Heart right ventricle (tissue), 16 donors: Measurements from ENCODE around the gene KIF26A. TPM values are rescaled to one million over a fixed set of nuclear protein-coding genes. Genes with fewer than 3 reads are reported as not detected.

Source experiments
- ATAC-seq, 8 donors: fragments of 200-7000 bp; cut with Tn5 transposase; one replicate each; pipeline ENCODE4 v1.9.1; 2020; ENCODE audit warnings: mild to moderate bottlenecking in 8 of 8, moderate library complexity in 8 of 8, moderate number of reproducible peaks in 1 of 8
- DNase-seq, 2 donors: peaks; one replicate each; pipeline ENCODE4 v3.0.0-alpha.2; 2020
- H3K27ac ChIP-seq, 10 donors: fragments of 200-600 bp; sonication (generic) in 2 of 10; one replicate each; pipeline versions ENCODE4 v1.5.0 to v1.8.0; 2020 to 2022; ENCODE audit warnings: mild to moderate bottlenecking in 3 of 10
- H3K27me3 ChIP-seq, 7 donors: fragments of 200-600 bp; one replicate each; pipeline ENCODE4 v1.8.0; 2021 to 2022; ENCODE audit warnings: mild to moderate bottlenecking in 2 of 7
- H3K36me3 ChIP-seq, 9 donors: fragments of 200-600 bp; sonication (generic) in 1 of 9; one replicate each; pipeline versions ENCODE4 v1.5.0 to v1.8.0; 2020 to 2022; ENCODE audit warnings: mild to moderate bottlenecking in 2 of 9
- H3K4me1 ChIP-seq, 9 donors: fragments of 200-600 bp; sonication (generic) in 1 of 9; one replicate each; pipeline versions ENCODE4 v1.5.0 to v1.8.0; 2020 to 2022; ENCODE audit warnings: mild to moderate bottlenecking in 4 of 9
- H3K4me3 ChIP-seq, 10 donors: fragments of 200-600 bp; sonication (generic) in 2 of 10; one replicate each; pipeline versions ENCODE4 v1.5.0 to v1.8.0; 2020 to 2022; ENCODE audit warnings: mild to moderate bottlenecking in 7 of 10, moderate library complexity in 2 of 10
- H3K9me3 ChIP-seq, 11 donors: fragments of 200-600 bp in 10 of 11; sonication (generic) in 2 of 11; one replicate each; pipeline versions ENCODE4 v1.5.0 to v1.8.0; 2013 to 2022; ENCODE audit warnings: mild to moderate bottlenecking in 2 of 11, control low read depth in 1 of 11, moderate library complexity in 1 of 11
- WGBS, 2 donors: extraction: QIAGEN DNeasy Blood & Tissue Kit; methylation state at CpG; one replicate each; pipeline ENCODE4 v1.1.7; 2013; ENCODE audit warnings: inconsistent platforms in 1 of 2; 5-methylcytosine and 5-hydroxymethylcytosine counted together
- intact Hi-C, 10 donors: fragments of 100-400 bp; cut with DNase I; formaldehyde crosslinking; loops; one replicate each; pipeline versions ENCODE4 v1.11.1 to v1.14.2; 2022
- polyA plus RNA-seq, 2 donors: library from polyadenylated mRNA; stranded (reverse); fragments of 200-250 nt; gene quantifications; one replicate each; pipeline ENCODE4 v1.2.3, GENCODE V29; 2013
- total RNA-seq, 10 donors: library from RNA; stranded (reverse); fragmentation: NEBNext Ultra II Directional in 3 of 10; extraction: Animal tissue kit (Norgen Biotek cat#: 25700) in 3 of 10; gene quantifications; one replicate each; pipeline versions ENCODE4 v1.2.1 to v1.2.4, GENCODE V29; 2021 to 2023
- TF ChIP-seq, protein P1 (sequence below), 9 donors: fragments of 200-600 bp; sonication (generic) in 2 of 9; IDR thresholded peaks; one replicate each; pipeline versions ENCODE4 v1.5.0 to v1.8.0; 2021 to 2022; ENCODE audit warnings: antibody characterized with exemption in 9 of 9, mild to moderate bottlenecking in 5 of 9, moderate library complexity in 1 of 9
- donor health status: Arrhythmogenic right ventricular cardiomyopathy.
- donor health status: ischemic (EF 13 %, LVEDD 7.1; RV severe dilation, severe dysfunction).
- donor health status: healthy with polysubstance abuse.
- donor health status: DM: no; HTN: yes; CAD: no.
- donor health status: DM: no; HTN: no; CAD: no.
- donor health status: ischemic (EF 25% LVEDD 6.9; RV normal size, moderate dysfunction).
- donor health status: ischemic (EF 25% LVEDD 5.7; RV mildly dilated, moderate dysfunction).
- donor health status: healthy.
- donor health status: DM: yes; HTN: yes; CAD: no.
- donor health status: Ischemic cardiomyopathy.
- donor health status: ischemic (EF 35%, LVEDD 5.7; RV mildly dilated, moderate dysfunction).
- donor health status: nonischemic (EF 11% LVEDD 7.7; RV severe dilation, severe dysfunction).
- donor health status: DM: yes; HTN: yes; CAD: no.
- donor health status: PGD.
- donor health status: ischemic (EF 29% LVEDD 5.4; RV normal size, mild dysfunction).
- donor health status: nonischemic (EF 23%, LVEDD 6.1; RV moderate dilation, normal function).

Gene KIF26A
- total and polyA plus RNA-seq, 12 donors, result 4.1 to 12.2 (median 6.6) TPM

DNA sequence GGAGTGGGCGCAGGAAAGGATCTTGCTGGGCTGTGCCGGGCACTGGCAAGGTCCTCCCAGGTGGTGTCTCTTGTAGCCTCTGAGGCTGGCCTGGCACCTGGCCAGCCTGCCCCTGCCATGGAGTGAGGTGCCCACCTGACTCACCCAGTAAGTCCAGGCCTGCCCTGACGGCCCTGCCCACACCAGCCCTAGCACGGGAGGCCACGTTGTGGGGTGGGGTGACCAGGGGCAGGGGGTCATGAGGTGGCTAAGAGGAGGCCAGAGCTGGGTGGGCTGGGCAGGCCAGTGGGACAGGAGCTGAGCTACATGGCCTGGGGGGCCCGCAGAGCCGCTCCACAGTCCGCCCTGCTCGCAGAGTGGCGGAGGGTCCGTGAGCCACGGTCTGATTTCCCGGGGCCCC lies 45.4 kb downstream of the KIF26A start:
- Histone ChIP-seq H3K27me3 (peaks cover 0 to 3% (median 0%) of the 10 kb centered on the region in 7 donors), H3K36me3 (peaks cover 0 to 3% (median 0%) of the 10 kb centered on the region in 9 donors), H3K9me3 (no peaks in the 10 kb centered on the region), H3K4me1 (peaks cover 4 to 51% (median 10%) of the 10 kb centered on the region in 9 donors), H3K27ac (peak overlapping the region in 7 of 10 donors; percentile 10 to 88 (median 80)), H3K4me3 (no peak overlapping the region)
- intact Hi-C loops, result no loop called here
- DNase-seq (no peak), ATAC-seq (peak in 2 of 8 donors; percentile 3)
- WGBS, 2 donors, result 75 to 78% methylated on average over 11 to 13 of the region's 13 CpGs
- TF ChIP-seq, protein P1, sequence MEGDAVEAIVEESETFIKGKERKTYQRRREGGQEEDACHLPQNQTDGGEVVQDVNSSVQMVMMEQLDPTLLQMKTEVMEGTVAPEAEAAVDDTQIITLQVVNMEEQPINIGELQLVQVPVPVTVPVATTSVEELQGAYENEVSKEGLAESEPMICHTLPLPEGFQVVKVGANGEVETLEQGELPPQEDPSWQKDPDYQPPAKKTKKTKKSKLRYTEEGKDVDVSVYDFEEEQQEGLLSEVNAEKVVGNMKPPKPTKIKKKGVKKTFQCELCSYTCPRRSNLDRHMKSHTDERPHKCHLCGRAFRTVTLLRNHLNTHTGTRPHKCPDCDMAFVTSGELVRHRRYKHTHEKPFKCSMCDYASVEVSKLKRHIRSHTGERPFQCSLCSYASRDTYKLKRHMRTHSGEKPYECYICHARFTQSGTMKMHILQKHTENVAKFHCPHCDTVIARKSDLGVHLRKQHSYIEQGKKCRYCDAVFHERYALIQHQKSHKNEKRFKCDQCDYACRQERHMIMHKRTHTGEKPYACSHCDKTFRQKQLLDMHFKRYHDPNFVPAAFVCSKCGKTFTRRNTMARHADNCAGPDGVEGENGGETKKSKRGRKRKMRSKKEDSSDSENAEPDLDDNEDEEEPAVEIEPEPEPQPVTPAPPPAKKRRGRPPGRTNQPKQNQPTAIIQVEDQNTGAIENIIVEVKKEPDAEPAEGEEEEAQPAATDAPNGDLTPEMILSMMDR (IDR thresholded peaks at IDR 0.05), result no peak

DNA sequence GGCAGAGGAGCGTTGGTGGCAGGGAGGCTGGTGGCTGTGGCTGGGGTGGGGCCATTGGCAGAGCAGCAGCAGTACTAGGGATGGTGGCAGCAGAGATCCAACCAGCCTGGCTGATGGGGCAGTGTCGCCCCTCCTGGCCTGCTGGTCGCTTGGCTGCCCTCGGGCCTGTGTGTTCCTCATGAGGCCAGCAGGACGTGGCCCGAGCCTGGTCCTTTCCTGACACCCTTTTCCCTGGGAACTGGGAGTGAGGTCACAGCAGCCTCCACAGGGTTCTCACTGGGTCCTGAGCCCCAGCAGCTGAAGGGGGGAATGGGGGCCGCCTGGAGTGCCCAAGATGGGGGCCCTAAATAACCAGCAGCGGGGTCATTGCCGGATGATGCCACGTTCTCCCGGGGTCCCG lies 46.1 kb downstream of the KIF26A start:
- H3K27ac ChIP-seq, result peak overlapping the region; percentile 54 to 88 (median 76)
- no peaks in the 10 kb centered on the region for H3K9me3 ChIP-seq
- no peak overlapping the region for H3K4me3 ChIP-seq
- intact Hi-C loops, result no loop called here
- peaks cover 3 to 49% (median 8%) of the 10 kb centered on the region in 9 donors for H3K4me1 ChIP-seq
- 63 to 76% methylated on average over 12 of the region's 12 CpGs for WGBS, 2 donors
- DNase-seq, result no peak
- peak in 7 of 8 donors; percentile 8 to 55 (median 39) for ATAC-seq
- peaks cover 0 to 3% (median 0%) of the 10 kb centered on the region in 7 donors for H3K27me3 ChIP-seq
- no peaks in the 10 kb centered on the region for H3K36me3 ChIP-seq
- TF ChIP-seq, protein P1 (IDR thresholded peaks at IDR 0.05), result no peak

DNA sequence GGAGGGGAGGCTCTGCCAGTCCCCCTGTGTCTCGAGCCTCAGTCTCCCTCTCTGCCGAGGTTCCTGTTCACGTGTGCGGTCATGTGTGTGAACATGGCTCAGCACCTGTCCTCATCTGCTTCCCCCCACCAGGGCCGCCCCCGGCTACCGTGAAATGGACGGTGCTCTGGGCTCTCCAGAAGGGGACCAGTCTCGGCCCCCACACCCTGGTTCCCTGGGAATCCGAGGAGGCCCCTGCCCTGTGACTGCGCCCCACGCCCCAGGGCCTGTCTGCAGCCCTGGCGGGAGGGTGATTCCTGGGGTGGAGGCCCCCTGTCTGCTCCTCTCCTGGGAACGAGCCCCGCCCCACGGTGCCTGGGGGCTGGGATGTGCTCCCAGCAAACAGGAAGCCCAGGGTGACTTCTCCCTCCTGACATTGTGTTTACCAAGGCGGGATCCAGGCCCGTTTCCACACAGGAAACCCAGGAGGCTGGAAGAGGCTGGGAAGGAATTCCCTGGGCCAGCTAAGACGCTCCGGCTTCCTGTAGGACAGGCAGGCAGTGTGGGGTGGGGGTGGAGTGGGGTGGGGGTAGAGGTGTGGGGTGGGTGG lies 46.6 kb downstream of the KIF26A start:
- H3K27me3 ChIP-seq, result peaks cover 0 to 3% (median 0%) of the 10 kb centered on the region in 7 donors
- no peaks in the 10 kb centered on the region for H3K9me3 ChIP-seq
- H3K36me3 ChIP-seq, result no peaks in the 10 kb centered on the region
- DNase-seq (peak; percentile 71 to 74), ATAC-seq (peak; percentile 62 to 86 (median 78))
- peak overlapping the region; percentile 54 to 88 (median 76) for H3K27ac ChIP-seq
- H3K4me1 ChIP-seq, result peaks cover 3 to 49% (median 8%) of the 10 kb centered on the region in 9 donors
- intact Hi-C loops, result loop anchor here in 2 of 10 donors (5.0 kb wide), 1 partner anchor 43 kb away; no protein-coding TSS in a partner anchor
- H3K4me3 ChIP-seq, result no peak overlapping the region
- 57 to 65% methylated on average over 20 of the region's 20 CpGs for WGBS, 2 donors
- TF ChIP-seq, protein P1 (IDR thresholded peaks at IDR 0.05), result no peak

DNA sequence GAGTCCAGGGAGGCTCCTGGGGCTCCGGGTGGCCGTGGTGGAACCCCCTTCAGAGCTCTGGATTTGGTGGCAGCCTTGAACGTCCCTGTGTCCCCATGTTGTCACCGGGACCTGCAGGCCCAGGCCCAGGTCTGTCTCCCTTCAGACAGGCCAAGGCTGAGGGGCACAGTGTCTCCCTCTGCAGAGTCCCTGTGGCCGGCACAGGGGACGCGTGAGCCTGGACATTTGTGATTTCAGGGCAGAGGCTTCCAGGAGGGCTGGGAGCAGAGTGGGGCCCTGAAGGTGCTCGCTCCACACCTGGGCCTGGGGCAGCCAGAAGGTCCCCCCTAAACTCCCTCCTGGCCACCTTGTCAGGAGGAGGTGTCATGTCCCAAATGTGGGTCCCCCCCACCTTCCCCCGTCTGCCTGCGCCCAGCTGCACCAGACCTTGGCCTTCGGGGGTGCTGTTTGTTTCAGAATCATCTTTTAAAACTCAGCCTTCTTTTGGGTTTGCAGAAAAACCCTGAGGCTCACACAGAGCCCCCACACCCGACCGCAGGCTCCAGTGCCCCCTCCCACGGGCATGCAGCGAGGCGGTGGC lies 47.6 kb downstream of the KIF26A start:
- intact Hi-C loops, result loop anchor here in 3 of 10 donors (2.0 to 5.0 kb wide), 2 partner anchors 44 to 47 kb away; partner anchors contain the start of gene KIF26A (in 1 of the 3)
- Histone ChIP-seq H3K4me1 (peaks cover 3 to 49% (median 8%) of the 10 kb centered on the region in 9 donors), H3K27ac (peak overlapping the region in 2 of 10 donors; percentile 13 to 53), H3K4me3 (no peak overlapping the region), H3K36me3 (no peaks in the 10 kb centered on the region), H3K27me3 (peaks cover 0 to 3% (median 0%) of the 10 kb centered on the region in 7 donors), H3K9me3 (no peaks in the 10 kb centered on the region)
- WGBS, 2 donors, result 78 to 85% methylated on average over 16 of the region's 16 CpGs
- ATAC-seq (no peak), DNase-seq (no peak)
- TF ChIP-seq, protein P1 (IDR thresholded peaks at IDR 0.05), result peak in 1 of 9 donors; percentile 12
